Spinal cord (tissue), 10 donors: ENCODE data around the gene ZNF296. TPM values are rescaled to one million over a fixed set of nuclear protein-coding genes. Genes with fewer than 3 reads are reported as not detected.

Experiments used
- DNase-seq, 6 donors: peaks; one replicate each; pipeline versions ENCODE4 v3.0.0 to v3.0.0-alpha.2; 2013 to 2015; ENCODE audit warnings: low spot score in 6 of 6, low read depth in 4 of 6
- H3K27ac ChIP-seq: one replicate; pipeline ENCODE4 v1.5.1; 2013; ENCODE audit warnings: low read depth, low read length, control low read depth
- H3K27me3 ChIP-seq: one replicate; pipeline ENCODE4 v1.6.1; 2013; ENCODE audit warnings: low read length; ENCODE audit not compliant: control insufficient read depth, insufficient read depth
- H3K36me3 ChIP-seq: one replicate; pipeline ENCODE4 v1.6.1; 2013; ENCODE audit warnings: low read length; ENCODE audit not compliant: control insufficient read depth, insufficient read depth
- H3K4me1 ChIP-seq: one replicate; pipeline ENCODE4 v1.6.1; 2013; ENCODE audit warnings: low read length; ENCODE audit not compliant: control insufficient read depth, insufficient read depth
- H3K4me3 ChIP-seq: one replicate; pipeline ENCODE4 v1.5.1; 2013; ENCODE audit warnings: low read depth, low read length, control low read depth
- H3K9me3 ChIP-seq: one replicate; pipeline ENCODE4 v1.6.1; 2013; ENCODE audit warnings: low read length; ENCODE audit not compliant: control insufficient read depth, insufficient read depth
- WGBS: methylation state at CpG from one replicate; pipeline ENCODE4 v1.1.5; 2013; ENCODE audit warnings: missing lambda C conversion rate; ENCODE audit not compliant: insufficient coverage; 5-methylcytosine and 5-hydroxymethylcytosine counted together
- polyA plus RNA-seq, 2 donors: library from polyadenylated mRNA; unstranded; fragments of 120-200 nt; gene quantifications; one replicate each; pipeline ENCODE4 v1.2.1, GENCODE V29; 2013; ENCODE audit not compliant: insufficient read length in 2 of 2
- total RNA-seq, 2 donors: library from RNA; depleted of rRNA in 1 of 2; stranded (reverse); fragments of 120-200 nt in 1 of 2; fragments of >200 nt in 1 of 2; gene quantifications; one replicate each; pipeline versions ENCODE4 v1.2.3 to v1.2.4, GENCODE V29; 2013 to 2014
- donor health status: healthy.

ZNF296 gene
- total and polyA plus RNA-seq, 4 donors: 0.22 to 3.4 (median 1.7) TPM

- H3K36me3 ChIP-seq: peaks cover 29% of the 10 kb centered on the region
- H3K27ac ChIP-seq: no peak overlapping the region
- 91% methylated on average over 15 of the region's 16 CpGs for WGBS
- H3K9me3 ChIP-seq: no peaks in the 10 kb centered on the region
- no peak for DNase-seq
- no peak overlapping the region for H3K4me3 ChIP-seq
- no peaks in the 10 kb centered on the region for H3K27me3 ChIP-seq
- H3K4me1 ChIP-seq: peaks cover 46% of the 10 kb centered on the region
Observed at GRCh38 chr19:45104658-45105349, 28.5 kb upstream of the ZNF296 start.

GRCh38 chr19:45103508-45104319 is 27.4 kb upstream of the ZNF296 start:
- peak in 2 of 6 donors; percentile 29 to 33 for DNase-seq
- WGBS: 22% methylated on average over 26 of the region's 26 CpGs
- Histone ChIP-seq H3K27ac (no peak overlapping the region), H3K36me3 (peaks cover 30% of the 10 kb centered on the region), H3K9me3 (no peaks in the 10 kb centered on the region), H3K4me3 (no peak overlapping the region), H3K4me1 (peaks cover 55% of the 10 kb centered on the region), H3K27me3 (no peaks in the 10 kb centered on the region)

- 19% methylated on average over 6 of the region's 15 CpGs for WGBS
- H3K27ac ChIP-seq: no peak overlapping the region
- peak in 1 of 6 donors; percentile 31 for DNase-seq
- no peaks in the 10 kb centered on the region for H3K27me3 ChIP-seq
- peaks cover 60% of the 10 kb centered on the region for H3K4me1 ChIP-seq
- no peaks in the 10 kb centered on the region for H3K9me3 ChIP-seq
- H3K36me3 ChIP-seq: peaks cover 31% of the 10 kb centered on the region
- H3K4me3 ChIP-seq: no peak overlapping the region
Observed at GRCh38 chr19:45103156-45103507, 26.9 kb upstream of the ZNF296 start.

- Histone ChIP-seq H3K4me1 (peaks cover 67% of the 10 kb centered on the region), H3K27me3 (no peaks in the 10 kb centered on the region), H3K9me3 (no peaks in the 10 kb centered on the region), H3K27ac (no peak overlapping the region), H3K36me3 (peaks cover 37% of the 10 kb centered on the region), H3K4me3 (no peak overlapping the region)
- 98% methylated on average over 5 of the region's 7 CpGs for WGBS
- DNase-seq: no peak
Observed at GRCh38 chr19:45102481-45102880, 26.2 kb upstream of the ZNF296 start.

GRCh38 chr19:45101806-45102205 is 25.5 kb upstream of the ZNF296 start:
- DNase-seq: no peak
- 95% methylated on average over 8 of the region's 8 CpGs for WGBS
- peaks cover 44% of the 10 kb centered on the region for H3K36me3 ChIP-seq
- no peaks in the 10 kb centered on the region for H3K27me3 ChIP-seq
- no peak overlapping the region for H3K27ac ChIP-seq
- H3K9me3 ChIP-seq: no peaks in the 10 kb centered on the region
- peaks cover 74% of the 10 kb centered on the region for H3K4me1 ChIP-seq
- no peak overlapping the region for H3K4me3 ChIP-seq

- peaks cover 52% of the 10 kb centered on the region for H3K36me3 ChIP-seq
- H3K4me3 ChIP-seq: no peak overlapping the region
- no peak for DNase-seq
- H3K27ac ChIP-seq: no peak overlapping the region
- no peaks in the 10 kb centered on the region for H3K9me3 ChIP-seq
- H3K4me1 ChIP-seq: peaks cover 82% of the 10 kb centered on the region
- no peaks in the 10 kb centered on the region for H3K27me3 ChIP-seq
- WGBS: 82% methylated on average over 8 of the region's 8 CpGs
Observed at GRCh38 chr19:45100846-45101252, 24.6 kb upstream of the ZNF296 start.

GRCh38 chr19:45100201-45100600 is 23.9 kb upstream of the ZNF296 start:
- no peaks in the 10 kb centered on the region for H3K27me3 ChIP-seq
- H3K27ac ChIP-seq: no peak overlapping the region
- 40% methylated on average over 1 of the region's 3 CpGs for WGBS
- H3K4me1 ChIP-seq: peaks cover 88% of the 10 kb centered on the region
- peaks cover 58% of the 10 kb centered on the region for H3K36me3 ChIP-seq
- no peaks in the 10 kb centered on the region for H3K9me3 ChIP-seq
- no peak overlapping the region for H3K4me3 ChIP-seq
- DNase-seq: no peak

- WGBS: 63% methylated on average over 24 of the region's 25 CpGs
- peaks cover 56% of the 10 kb centered on the region for H3K36me3 ChIP-seq
- H3K4me1 ChIP-seq: peaks cover 91% of the 10 kb centered on the region
- H3K9me3 ChIP-seq: no peaks in the 10 kb centered on the region
- H3K4me3 ChIP-seq: no peak overlapping the region
- DNase-seq: no peak
- no peaks in the 10 kb centered on the region for H3K27me3 ChIP-seq
- H3K27ac ChIP-seq: no peak overlapping the region
Observed at GRCh38 chr19:45099467-45100191, 23.4 kb upstream of the ZNF296 start.

- 67% methylated on average over 10 of the region's 15 CpGs for WGBS
- no peak overlapping the region for H3K4me3 ChIP-seq
- H3K36me3 ChIP-seq: peaks cover 53% of the 10 kb centered on the region
- no peaks in the 10 kb centered on the region for H3K9me3 ChIP-seq
- no peak overlapping the region for H3K27ac ChIP-seq
- no peaks in the 10 kb centered on the region for H3K27me3 ChIP-seq
- peak in 2 of 6 donors; percentile 44 to 67 for DNase-seq
- peaks cover 91% of the 10 kb centered on the region for H3K4me1 ChIP-seq
Observed at GRCh38 chr19:45098521-45099466, 22.5 kb upstream of the ZNF296 start.
